HG02973 (cell line): ENCODE measurements around the gene GGN.
"Not testable (repeated sequence)": the region's sequence is repeated elsewhere in the genome, so short reads cannot be mapped to it uniquely, and the experiment has no call there.

Experiments used
- ATAC-seq: cut with Tn5 transposase; IDR thresholded peaks from one replicate; pipeline ENCODE4 v1.9.1; 2021; ENCODE audit warnings: moderate library complexity; ENCODE audit not compliant: unreplicated experiment

GGN gene

DNA sequence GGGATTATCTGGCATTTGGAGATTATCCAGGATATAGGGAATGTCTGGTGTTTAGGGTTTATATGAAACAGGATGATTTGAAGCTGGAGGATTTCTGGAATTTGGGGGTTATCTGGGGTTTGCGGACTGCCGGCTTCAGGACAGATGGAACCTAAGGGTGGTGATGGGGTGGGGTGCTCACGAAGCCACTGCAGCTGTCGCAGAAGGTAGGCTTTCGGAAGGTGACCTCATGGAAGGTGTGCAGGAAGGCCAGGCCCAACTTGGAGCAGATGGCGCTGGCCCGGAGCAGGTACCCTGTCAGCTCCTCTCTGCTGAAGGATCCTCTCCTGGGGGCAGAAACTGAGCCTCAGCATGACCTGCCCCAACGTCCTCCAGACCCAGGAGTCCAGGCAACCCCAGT lies 24.7 kb upstream of the GGN start:
- ATAC-seq, result no peak

DNA sequence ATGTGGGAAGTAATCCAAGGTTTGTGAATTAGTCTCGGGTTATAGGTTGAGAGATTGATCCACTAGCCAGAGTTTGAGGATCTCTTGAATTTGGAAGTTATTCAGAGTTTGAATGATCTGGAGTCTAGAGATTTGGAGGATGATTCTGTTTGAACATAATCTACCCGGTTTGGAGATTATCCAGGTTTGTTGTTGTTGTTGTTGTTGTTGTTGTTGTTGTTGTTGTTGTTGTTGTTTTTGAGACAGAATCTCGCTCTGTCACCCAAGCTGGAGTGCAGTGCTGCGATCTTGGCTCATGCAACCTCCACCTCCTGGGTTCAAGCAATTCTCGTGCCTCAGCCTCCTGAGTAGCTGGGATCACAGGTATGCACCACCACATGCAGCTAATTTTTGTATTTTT lies 24.1 kb upstream of the GGN start:
- not testable (repeated sequence) for ATAC-seq

- ATAC-seq, result no peak
These were observed 23.3 kb upstream of the GGN start for GRCh38 chr19:38411041-38411712.

GRCh38 chr19:38410407-38410806 lies 22.6 kb upstream of the GGN start:
- ATAC-seq, result not testable (repeated sequence)

- no peak for ATAC-seq
These were observed 21.8 kb upstream of the GGN start for GRCh38 chr19:38409631-38410133.

DNA sequence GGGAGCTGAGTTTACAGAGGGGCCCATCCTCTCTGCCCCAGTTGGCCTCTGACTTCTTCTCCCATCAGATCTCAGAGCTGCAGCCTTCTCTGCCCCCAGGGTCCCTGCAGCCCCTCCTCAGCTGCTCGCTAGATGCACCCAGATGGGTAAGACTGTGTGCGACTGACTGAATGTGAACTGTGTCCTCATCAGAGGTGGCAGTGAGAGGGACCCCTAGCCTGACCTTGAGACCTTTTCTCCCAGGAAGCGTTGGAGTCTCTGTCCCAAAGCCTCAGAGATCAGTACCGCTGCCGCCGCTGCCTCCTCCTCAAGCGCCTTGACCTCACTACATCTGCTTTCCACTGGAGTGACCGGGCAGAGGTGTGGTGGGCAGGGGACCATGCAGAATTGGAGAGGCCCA lies 17.4 kb upstream of the GGN start:
- ATAC-seq, result no peak

DNA sequence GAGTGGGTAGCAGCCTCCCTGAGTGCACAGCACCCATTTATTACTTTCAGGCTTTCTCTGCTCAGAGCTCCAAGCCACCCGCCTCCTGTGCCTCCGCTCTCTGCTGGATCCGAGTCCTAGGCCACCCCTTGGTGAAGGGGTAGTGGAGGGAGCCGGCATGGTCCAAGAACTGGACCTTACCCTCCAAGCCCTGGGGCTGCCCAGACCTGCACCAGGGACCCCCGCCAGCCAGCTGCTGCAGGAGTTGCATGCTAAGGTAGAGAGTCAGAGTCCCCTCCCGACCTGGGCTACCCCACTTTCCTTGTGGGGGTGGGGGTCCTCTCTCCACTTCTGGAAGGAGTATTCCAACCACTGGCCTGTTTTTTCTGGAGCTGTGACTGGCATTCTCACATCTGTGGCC lies 17.0 kb upstream of the GGN start:
- no peak for ATAC-seq

DNA sequence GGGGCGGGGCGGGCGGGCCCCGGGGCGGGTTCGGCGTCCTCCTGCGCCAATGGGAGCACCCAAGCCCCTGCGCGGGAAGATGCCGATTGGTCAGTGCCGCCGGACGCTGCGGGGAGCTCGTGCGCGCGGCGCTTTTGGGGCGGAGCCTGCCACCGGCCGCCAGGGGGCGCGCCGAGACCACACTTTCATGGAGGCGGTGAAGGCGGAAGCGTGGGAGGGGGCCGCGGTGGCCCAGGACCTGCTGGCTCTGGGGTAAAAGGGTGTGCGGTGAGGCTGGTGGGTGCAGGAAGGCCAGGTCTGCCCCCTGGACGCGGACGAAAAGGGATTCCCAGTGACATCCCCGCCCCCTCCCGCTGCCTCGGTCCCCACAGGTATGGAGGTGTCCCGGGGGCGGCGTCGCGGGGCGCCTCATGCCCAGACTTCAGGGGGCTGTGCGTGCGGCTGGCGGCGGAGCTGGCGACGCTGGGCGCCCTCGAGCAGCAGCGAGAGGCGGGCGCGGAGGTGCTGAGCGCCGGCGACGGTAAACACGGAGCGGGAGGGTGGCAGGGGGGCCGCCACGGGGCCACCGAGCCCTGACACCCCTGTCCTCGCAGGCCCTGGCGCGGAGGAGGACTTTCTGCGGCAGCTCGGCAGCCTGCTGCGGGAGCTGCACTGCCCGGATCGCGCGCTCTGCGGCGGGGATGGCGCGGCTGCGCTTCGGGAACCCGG lies 15.3 kb upstream of the GGN start, which contains the start of gene FAM98C:
FAM98C (plus strand) TSS at position 127 of the 708 bp plus-strand sequence; CDS start at position 188, 61 bp downstream.
- ATAC-seq, result peak; percentile 87

GRCh38 chr19:38402623-38402966 lies 14.8 kb upstream of the GGN start:
- peak; percentile 3 for ATAC-seq

DNA sequence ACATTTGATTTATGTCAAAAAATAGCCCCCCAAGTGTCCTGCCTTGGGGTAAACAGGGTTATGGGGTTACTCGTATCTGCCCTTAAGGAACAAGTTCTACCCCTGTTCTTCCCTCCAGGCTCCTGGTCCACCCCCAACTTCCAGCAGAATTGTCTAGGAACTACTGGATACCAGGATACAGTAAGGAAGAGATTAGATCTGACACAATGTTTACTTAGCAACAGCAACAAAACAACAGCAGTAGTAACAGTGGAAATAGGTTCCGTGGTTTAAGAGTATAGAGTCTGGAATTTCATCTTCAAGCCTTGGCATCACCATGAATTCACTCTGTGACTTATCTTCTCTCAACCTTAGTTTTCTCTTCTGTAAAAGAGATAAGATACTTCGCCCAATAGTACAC lies 13.3 kb upstream of the GGN start:
- ATAC-seq, result no peak

DNA sequence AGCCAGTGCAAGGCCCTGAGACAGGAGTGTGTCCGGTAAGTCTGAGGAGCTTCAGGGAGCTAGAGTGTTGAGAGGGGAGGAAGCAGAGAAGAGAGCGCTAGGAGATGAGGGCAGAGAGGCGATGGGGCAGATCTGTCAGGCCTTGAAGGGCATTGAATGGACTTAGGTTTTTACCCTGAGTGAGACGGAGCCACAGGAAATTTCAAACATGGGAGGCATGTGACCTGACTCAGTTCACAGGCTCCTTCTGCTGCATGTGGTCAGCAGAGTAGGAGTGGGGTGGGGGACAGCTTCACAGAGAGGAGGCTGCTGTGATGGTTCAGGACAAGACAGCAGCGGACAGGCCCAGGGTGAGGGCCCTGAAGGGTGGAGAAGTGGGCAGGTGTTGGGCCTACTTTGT lies 12.5 kb upstream of the GGN start:
- no peak for ATAC-seq

DNA sequence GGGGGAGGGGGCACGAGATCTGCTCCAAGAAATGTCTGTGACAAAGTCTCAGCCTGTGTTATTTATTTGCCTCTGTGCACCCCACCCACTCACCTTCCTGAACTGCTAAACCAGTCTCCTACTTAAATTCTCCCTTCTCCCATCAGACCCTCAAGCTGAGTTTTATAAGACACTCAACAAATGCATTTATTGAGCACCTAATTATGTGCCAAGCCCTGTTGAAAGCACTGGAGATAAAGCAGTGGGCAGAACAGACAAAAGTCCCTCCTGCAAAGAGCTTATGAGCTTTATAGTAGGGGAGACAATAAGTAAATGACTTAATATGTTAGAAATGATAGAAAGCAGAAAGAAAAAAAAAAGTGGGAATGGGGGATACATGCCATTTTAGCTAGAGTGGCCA lies 11.7 kb upstream of the GGN start:
- ATAC-seq, result no peak

- ATAC-seq, result no peak
These were observed 11.2 kb upstream of the GGN start for GRCh38 chr19:38399081-38399480.

GRCh38 chr19:38395381-38396114 lies 7.7 kb upstream of the GGN start:
- ATAC-seq, result no peak

- no peak for ATAC-seq
These were observed 6.7 kb upstream of the GGN start for GRCh38 chr19:38394488-38394887.

- no peak for ATAC-seq
These were observed 5.0 kb upstream of the GGN start for GRCh38 chr19:38392707-38393308.

GRCh38 chr19:38391911-38392464 lies 4.2 kb upstream of the GGN start:
- ATAC-seq, result no peak

- no peak for ATAC-seq
These were observed 2.4 kb upstream of the GGN start for GRCh38 chr19:38389957-38390924.

- no peak for ATAC-seq
These were observed 1.5 kb upstream of the GGN start for GRCh38 chr19:38389101-38389925.
